Cardiac septum (tissue), 1 donor: ENCODE results near the gene CHCHD6. TPM values are rescaled to one million over a fixed set of nuclear protein-coding genes. Genes with fewer than 3 reads are reported as not detected.
"Not testable (repeated sequence)": the region's sequence is repeated elsewhere in the genome, so short reads cannot be mapped to it uniquely, and the experiment has no call there.

Experiments
- DNase-seq: peaks from one replicate; pipeline ENCODE4 v3.0.0-alpha.2; 2020; ENCODE audit warnings: low spot score
- intact Hi-C: fragments of 100-400 bp; cut with DNase I; formaldehyde crosslinking; loops from one replicate; pipeline ENCODE4 v1.14.0; 2022
- total RNA-seq: library from RNA; stranded (reverse); fragmentation: NEBNext Ultra II Directional; extraction: Animal tissue kit (Norgen Biotek cat#: 25700); gene quantifications from one replicate; pipeline ENCODE4 v1.2.1, GENCODE V29; 2021
- donor health status: DM: no; HTN: no; CAD: no.

The CHCHD6 gene
- total RNA-seq, 1 donor from 2014 or later, result 12.1 TPM

DNA sequence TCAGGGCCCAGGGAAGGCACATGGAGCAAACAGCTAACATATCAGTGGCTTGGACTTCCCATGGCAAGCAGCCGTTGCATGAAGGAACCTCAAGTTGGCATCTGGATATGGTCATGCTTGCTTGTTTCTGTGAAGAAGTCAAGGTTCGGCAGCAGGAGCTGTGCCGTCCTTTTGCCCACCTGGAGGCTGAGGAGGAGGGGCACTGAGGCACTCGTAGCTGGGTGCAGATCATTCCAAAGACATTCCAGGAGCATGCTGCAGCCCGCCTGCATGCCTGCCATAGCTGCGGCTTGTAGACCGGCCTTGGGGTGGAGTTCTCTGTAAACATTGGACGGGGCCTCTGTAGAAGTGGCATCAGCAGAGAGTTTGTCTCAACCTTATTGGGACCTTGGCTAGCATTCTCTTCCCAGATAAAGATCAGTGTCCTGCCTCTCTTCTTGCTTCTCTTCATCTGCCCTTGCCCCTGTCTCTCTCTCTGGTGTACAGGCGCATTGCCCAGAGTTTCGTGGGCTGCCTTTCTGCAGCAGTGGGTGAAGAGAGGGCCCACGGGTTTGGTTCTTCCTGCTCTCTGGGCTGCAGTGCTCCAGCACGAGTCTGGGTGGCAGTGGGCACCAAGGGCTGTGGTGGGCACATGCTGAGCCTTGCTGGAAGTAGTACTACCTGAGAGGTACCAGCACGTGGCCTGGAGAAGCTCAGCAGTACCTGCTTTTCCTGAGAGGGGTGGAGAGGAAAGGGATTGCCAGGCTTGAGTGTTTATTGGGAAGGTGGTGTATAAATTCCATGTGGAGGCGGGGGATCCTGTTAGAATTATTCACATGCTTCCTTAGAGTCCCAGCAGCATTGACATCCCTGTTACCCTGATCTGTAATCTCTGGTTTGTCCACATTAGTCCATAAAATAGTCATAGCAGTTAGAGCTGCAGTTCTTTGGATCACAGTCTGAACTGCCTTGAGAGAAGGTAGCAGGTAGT, 49.4 kb downstream of the CHCHD6 start:
- no peak for DNase-seq
- intact Hi-C loops, result loop anchor here (2.0 to 5.0 kb wide), 4 partner anchors 244 to 794 kb away; no protein-coding TSS in a partner anchor

DNA sequence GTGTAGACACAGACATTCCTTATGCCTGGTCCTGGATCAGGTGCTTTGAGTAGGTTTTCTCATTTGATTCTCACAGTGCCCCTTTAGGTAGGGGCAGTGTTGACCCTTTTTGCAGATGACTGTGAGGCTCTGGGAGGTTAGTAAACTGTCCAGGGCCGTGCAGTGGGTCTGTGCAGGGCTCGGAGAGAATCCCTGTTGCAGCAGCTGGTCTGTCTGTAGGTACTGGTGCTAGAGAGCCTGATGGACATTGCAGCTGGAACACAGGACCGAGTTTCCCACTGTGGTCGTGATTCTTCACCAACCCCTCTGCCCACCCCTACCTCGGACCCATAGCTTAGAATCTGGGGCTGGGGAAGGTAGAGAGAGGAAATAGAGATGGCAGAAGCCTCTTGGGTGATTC, 51.8 kb downstream of the CHCHD6 start:
- no peak for DNase-seq
- intact Hi-C loops, result no loop called here

DNA sequence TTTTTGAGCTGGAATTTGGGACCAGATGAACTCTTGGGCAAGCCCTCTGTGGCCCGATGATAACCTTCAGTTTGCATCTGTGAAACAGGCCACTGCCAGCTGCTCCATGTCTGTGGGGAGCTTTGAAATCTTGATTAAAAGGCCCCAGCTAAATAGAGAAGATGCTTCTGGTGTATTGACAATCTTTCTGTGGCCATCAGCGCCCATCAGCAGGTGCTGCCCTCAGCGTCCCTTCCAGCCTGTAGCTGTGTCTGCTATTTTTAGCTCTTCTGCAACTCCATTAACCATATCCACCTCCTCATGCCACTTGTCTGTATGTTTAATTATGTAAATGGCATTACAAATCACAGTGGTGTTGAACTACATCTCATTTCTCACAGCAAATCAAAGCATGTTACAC, 54.0 kb downstream of the CHCHD6 start:
- DNase-seq, result no peak
- intact Hi-C loops, result no loop called here

DNA sequence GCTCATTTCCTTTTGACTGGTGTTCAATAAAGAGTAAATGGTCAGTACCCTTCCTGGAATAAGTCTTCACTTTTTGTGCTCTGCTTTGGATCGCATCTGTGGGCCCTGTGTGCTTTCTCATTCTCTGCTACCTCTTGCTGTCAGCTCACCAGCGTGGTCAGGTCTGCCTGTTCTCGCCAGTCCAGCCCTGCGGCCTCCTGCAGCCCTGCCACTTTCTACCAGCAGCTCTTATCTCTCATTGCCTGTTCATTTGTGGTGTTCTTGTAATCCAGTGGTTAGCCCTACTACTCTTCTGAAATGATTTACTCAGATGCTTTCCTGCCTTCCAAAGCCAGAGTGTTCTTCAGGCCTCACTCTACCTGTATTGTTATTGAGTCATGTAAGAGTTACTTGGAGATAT, 54.8 kb downstream of the CHCHD6 start:
- intact Hi-C loops, result no loop called here
- DNase-seq, result no peak

DNA sequence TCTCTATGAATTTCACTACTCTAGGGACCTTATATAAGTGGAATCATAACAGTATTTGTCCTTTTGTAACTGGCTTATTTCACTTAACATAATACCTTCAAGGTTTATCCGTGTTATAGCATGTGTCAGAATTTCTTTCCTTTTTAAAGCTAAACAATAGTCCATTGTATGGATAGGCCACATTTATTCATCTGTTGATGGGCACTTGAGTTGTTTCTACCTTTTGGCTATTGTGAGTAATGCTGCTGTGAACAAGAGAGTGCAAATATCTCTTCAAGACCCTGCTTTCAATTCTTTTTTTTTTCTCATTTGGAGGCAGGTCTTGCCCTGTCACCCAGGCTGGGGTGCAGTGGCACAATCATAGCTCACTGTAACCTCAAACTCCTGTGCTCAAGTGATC, 56.5 kb downstream of the CHCHD6 start:
- intact Hi-C loops, result no loop called here
- DNase-seq, result no peak

DNA sequence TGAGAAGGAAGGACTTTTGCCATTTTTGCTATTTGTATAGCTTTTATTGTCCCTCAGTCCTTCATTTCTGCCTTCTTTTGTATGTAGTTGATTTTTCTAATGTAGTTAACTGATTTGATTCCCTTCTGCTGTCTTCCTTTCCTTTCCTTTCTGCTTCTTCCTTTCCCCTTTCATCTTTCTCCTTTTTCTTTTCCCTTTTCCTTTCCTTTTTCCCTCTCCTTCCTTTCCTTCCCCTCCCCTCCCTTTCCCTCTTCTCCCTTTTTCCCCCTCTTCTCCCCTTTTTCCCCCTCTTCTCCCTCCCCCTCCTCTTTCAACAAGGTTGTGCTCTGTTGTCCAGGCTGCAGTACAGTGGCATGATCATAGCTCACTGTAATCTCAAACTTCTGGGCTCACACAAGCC, 59.0 kb downstream of the CHCHD6 start:
- DNase-seq, result no peak
- intact Hi-C loops, result no loop called here

DNA sequence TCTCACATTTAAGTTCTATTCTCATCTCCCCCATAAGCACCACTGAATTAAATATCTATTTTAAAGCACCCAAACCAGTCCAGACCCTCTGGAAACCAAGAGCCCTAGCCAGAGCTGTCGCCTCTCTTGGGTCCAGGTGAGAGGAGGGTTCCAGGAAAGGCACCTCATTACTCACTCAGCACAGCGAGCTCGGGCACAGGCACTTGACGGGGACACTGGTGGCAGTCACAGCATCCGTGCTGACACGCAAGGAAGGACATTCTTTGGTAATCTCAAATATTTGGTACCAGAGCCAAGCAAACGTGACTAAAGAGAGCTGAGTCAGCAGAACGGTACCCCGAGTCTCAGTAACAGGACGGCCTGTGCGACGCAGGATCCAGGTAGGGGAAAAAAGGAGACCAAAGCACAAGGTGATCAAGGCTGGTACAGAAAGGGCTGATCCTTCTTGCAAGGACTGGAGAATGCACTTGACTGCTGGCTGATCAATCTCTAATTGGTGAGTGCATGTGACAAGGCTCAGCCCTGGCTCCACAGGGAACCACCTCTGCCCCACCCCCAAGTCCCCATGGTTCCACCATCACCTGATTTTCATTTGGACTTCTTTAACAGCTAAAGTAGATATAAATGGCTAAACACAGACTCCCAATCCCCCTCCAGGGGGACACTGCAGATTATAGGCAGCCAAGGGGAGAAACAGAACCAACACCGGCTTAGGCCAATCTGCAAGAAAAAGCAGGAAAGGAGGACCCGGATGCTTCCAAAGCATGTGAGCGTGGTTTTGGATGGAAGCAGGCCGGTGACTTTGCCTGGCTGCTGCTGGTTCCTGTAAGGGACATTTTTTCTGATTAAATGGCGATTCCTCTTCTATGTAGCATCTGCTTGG, 61.4 kb downstream of the CHCHD6 start:
- intact Hi-C loops, result no loop called here

DNA sequence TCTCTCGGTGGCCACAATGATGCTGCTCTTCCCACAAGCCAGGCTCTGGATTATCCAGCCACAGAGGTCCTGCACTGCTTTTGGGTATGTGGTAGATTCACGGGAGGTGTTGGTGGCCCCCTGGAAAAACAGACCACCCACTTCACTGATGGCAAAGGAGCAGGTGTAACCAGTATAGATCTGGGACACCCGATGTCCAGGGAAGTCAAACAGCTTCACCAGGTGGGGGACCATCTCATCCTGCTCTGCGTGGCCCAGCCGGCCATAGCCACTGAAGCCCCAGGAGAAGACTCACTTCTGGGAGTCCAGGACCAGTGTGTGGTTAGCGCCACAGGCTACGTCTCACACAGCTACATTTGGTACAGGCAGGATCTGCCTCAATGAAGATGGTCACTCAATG, 62.6 kb downstream of the CHCHD6 start:
- intact Hi-C loops, result no loop called here

More for the DNA sequence above, 61.4 kb downstream of the CHCHD6 start:
- DNase-seq, result no peak

DNA sequence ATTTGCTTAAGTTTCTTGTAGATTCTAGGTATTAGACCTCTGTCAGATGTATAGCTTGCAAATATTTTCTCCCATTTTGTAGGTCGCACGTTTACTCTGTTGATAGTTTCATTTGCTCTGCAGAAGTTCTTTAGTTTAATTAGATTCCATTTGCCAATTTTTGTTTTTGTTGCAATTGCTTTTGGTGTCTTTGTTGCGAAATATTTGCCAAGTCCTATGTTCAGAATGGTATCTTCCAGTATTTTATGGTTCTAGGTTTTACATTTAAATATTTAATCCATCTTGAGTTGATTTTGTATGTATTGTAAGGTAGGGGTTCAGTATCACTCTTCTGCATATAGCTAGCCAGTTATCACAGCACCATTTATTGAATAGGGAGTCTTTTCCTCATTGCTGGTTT, 64.9 kb downstream of the CHCHD6 start:
- intact Hi-C loops, result no loop called here

More for the DNA sequence above, 62.6 kb downstream of the CHCHD6 start:
- DNase-seq, result no peak

DNA sequence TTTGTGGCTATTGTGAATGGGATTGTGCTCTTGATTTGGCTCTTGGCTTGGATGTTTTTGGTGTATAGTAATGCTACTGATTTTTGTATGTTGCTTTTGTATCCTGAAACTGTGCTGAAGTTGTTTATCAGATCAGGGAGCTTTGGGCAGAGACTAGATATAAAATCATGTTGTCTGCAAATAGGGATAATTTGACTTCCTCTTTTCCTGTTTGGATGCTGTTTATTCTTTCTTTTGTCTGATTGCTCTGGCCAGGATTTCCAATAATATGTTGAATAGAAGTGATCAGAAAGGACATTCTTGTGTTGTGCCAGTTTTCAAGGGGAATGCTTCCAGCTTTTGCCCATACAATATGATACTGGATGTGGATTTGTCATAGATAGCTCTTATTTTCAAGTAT, 66.1 kb downstream of the CHCHD6 start:
- intact Hi-C loops, result no loop called here
- no peak for DNase-seq

More for the DNA sequence above, 64.9 kb downstream of the CHCHD6 start:
- no peak for DNase-seq

DNA sequence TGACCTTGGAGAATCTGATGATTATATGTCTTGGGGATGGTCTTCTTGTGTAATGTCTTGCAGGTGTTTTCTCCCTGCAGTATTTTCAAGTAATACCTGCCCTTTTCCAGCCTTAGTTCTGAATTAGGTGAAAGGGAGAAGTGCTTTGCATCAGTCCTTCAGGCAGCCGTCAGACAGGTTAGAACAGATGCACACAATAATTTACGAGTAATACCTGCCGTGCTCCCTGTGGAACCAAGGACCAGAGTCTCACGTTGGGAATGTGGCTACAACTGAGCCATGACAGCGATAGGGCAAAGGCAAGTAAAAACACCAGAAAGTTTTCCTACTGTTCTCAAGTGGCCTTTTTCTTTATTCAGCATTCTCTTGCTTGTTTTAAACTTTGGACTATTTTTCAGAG, 69.1 kb downstream of the CHCHD6 start:
- DNase-seq, result no peak
- intact Hi-C loops, result no loop called here

DNA sequence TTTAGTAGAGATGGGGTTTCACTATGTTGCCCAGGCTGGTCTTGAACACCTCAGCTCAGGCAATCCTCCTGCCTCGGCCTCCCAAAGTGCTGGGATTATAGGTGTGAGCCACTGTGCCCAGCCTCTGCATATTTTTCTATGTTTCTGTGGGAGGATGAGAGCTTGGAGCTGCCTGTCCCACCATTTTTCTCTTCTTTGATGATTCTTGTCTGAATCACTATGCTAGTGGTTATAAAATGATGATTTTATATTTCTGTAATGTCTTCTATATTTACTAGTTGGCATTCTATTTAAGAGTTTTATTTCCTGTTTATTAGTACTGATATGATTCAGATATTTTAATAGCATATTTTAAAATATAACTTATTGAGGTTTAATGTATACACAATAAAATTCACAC, 69.7 kb downstream of the CHCHD6 start:
- intact Hi-C loops, result no loop called here
- no peak for DNase-seq

DNA sequence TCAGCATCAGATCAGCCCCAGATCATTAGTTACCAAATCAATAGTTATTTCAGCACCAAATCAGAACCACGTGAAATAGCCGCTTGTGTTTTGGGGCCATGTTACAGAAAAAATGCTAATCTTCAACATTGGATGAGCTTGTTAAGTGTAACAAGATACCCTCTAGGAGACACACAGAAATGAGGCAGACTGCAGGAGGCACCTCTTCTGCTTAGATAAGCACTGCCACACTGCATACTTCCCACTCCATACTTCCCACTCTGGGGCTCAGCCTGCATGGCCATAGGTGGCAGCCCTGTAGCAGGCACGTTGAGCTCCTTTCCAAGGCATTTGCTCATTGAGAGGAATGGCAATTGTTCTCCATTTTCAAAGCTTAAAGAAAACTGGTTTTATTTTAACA, 73.3 kb downstream of the CHCHD6 start:
- no peak for DNase-seq
- intact Hi-C loops, result no loop called here

DNA sequence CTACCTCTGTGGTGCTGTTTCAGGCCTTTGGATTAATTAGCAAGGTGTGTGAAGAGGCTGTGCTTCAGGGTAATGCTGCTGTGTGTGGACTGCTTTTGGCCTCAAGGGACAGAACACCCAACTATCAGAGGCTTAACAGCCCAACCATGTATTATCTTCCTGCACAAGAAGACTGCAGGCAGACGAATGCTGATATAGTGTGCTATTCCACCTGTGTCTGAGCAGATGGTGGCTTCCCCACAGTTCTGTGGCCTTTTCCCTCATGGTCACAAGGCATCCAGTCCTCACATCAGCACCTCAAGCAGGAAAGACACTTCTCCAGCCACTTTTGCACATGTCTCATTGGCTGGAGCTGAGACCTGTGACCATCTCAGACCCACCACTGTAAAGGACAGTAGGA, 76.6 kb downstream of the CHCHD6 start:
- DNase-seq, result no peak
- intact Hi-C loops, result no loop called here

DNA sequence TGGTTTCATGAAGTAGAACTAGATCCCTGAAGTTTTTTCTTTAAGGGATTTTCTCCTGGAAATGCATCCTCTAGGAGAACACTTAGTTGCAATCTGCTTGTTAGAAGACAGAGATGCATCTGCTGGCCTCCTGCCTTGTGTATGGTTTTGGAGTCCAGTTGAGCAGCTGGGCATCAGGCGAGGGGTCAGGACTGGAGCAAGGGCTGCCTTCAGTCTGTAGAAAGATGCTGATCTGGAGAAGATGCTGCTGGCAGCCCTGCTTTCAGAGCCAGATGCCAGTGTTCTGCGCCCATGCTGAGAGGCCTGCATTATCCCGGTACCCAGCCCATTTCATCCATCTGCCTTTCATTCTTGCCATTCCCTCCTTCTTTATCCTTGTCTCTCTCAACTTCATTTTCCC, 77.4 kb downstream of the CHCHD6 start:
- DNase-seq, result no peak
- intact Hi-C loops, result no loop called here

DNA sequence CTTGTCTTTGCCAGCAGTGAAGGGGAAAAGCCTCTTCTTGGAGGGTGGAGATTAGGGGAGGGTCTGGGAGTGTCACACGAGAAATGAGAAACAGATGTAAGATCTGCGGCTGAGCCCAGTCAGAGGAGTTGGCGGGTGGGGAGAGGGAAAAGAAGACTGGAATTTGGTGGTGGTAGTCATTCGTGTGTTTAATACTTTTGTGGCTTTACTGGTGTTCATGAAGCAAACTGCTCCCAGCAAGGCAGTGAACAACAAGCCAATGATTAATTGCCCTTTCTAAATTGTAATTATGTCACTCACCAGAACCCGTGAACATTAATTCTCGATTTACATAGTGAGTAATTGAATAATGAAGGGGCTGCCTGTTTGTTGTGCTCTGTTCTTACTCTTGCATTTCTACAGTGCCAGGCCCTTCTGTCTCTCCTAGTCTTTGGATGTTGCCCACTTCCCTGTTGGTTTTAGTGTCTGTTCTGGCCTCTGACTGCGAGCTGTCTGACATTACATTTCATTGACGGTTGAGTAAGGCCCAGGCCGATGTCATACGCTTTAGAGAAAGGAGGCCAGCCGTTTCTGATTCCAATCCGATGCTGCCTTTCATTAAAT, 78.0 kb downstream of the CHCHD6 start:
- DNase-seq, result no peak
- intact Hi-C loops, result no loop called here

DNA sequence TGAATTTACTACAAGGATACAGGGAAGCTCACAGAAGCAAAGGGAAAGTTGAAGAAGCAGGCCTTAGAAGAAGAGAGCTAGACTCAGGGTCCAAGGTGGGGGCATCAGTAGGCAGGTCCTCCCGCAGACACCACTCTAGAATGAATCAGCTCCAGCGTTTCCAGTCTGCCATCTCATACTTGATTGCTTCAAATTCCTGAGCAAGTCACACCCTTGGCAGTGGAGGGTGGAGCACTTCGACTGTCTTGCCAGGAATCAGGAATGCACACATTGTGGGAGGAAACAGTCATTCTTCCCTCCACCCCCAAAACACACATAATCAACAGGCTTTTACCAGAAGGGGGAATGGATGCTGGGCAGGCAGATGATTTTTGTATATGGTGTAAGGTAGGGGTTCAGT, 78.5 kb downstream of the CHCHD6 start:
- DNase-seq, result no peak
- intact Hi-C loops, result no loop called here

DNA sequence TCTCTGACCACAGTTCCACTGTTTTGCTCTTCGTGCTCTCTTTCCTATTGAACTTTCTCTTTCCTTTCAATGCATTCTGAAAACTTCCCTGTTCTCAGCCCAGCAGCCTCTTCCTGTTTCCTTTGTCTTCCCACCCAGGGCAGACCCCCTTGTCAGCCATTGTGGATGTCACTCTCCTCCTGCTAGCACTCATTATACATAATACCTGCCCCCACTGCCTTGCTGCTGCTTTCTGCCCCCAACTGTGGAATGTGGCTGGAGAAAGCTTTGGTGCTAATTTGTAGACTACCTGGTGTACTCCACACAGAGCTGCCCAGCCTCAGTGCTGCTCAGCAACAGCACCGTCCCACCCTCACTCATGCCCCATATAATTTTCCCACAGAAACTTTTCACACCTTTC, 80.2 kb downstream of the CHCHD6 start:
- intact Hi-C loops, result no loop called here
- no peak for DNase-seq

DNA sequence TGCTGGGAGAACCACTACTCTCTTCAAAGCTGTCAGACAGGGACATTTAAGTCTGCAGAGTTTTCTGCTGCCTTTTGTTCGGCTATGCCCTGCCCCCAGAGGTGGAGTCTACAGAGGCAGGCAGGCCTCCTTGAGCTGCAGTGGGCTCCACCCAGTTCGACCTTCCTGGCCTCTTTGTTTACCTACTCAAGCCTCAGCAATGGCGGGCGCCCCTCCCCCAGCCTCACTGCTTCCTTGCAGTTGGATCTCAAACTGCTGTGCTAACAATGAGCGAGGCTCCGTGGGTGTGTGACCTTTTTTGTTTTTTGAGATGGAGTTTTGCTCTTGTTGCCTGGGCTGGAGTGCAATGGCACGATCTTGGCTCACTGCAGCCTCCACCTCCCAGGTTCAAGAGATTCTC, 87.3 kb downstream of the CHCHD6 start:
- intact Hi-C loops, DNase-seq: not testable (repeated sequence)

DNA sequence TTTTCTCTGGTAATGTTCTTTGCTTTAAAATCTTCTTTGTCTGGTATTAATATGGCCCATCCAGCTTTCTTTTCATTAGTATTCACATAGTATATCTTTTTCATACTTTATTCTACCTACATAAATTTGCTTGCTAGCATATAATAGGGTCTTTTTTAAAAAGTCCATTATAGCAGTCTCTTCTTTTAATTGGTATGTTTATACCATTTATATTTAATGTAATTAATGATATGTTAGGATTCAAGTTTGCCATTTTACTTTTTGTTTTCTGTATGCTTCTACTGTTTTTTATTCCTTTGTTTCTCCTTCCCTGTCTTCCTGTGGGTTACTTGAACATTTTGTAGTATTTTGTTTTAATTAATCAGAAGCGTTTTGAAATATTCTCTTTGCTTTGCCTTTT, 89.0 kb downstream of the CHCHD6 start:
- intact Hi-C loops, result no loop called here
- no peak for DNase-seq
